Liver (tissue), 9 donors: Measurements from ENCODE around the gene GALNT9. TPM values are rescaled to one million over a fixed set of nuclear protein-coding genes. Genes with fewer than 3 reads are reported as not detected.

ENCODE experiments used
- DNase-seq: peaks from one replicate; pipeline ENCODE4 v3.0.0-alpha.2; 2017; ENCODE audit warnings: low spot score
- H3K27ac ChIP-seq, 2 donors: one replicate each; pipeline ENCODE4 v1.7.0; 2013; ENCODE audit warnings: inconsistent platforms in 2 of 2, low read length in 2 of 2, control low read depth in 1 of 2, low read depth in 1 of 2, mild to moderate bottlenecking in 1 of 2
- H3K27me3 ChIP-seq, 4 donors: one replicate each; pipeline versions ENCODE4 v1.6.1 to v1.7.0; 2013; ENCODE audit warnings: low read length in 3 of 4, inconsistent platforms in 1 of 4, mild to moderate bottlenecking in 1 of 4, moderate library complexity in 1 of 4; ENCODE audit not compliant: control insufficient read depth in 4 of 4, insufficient read depth in 4 of 4
- H3K36me3 ChIP-seq, 4 donors: one replicate each; pipeline versions ENCODE4 v1.6.1 to v1.7.0; 2013; ENCODE audit warnings: low read length in 3 of 4, mild to moderate bottlenecking in 3 of 4, low read depth in 1 of 4, moderate library complexity in 1 of 4; ENCODE audit not compliant: control insufficient read depth in 4 of 4, insufficient read depth in 3 of 4
- H3K4me1 ChIP-seq, 4 donors: one replicate each; pipeline versions ENCODE4 v1.6.1 to v1.7.0; 2013; ENCODE audit warnings: low read length in 3 of 4, mild to moderate bottlenecking in 3 of 4, moderate library complexity in 1 of 4; ENCODE audit not compliant: control insufficient read depth in 4 of 4, insufficient read depth in 4 of 4
- H3K4me3 ChIP-seq, 3 donors: one replicate each; pipeline versions ENCODE4 v1.6.1 to v1.7.0; 2013; ENCODE audit warnings: low read length in 3 of 3, control low read depth in 1 of 3, low read depth in 1 of 3, mild to moderate bottlenecking in 1 of 3
- H3K9ac ChIP-seq, 2 donors: one replicate each; pipeline ENCODE4 v1.7.0; 2013; ENCODE audit warnings: low read length in 2 of 2, mild to moderate bottlenecking in 2 of 2, moderate library complexity in 2 of 2, control low read depth in 1 of 2, low read depth in 1 of 2
- H3K9me3 ChIP-seq, 4 donors: one replicate each; pipeline versions ENCODE4 v1.6.1 to v1.7.0; 2013; ENCODE audit warnings: low read length in 3 of 4; ENCODE audit not compliant: control insufficient read depth in 4 of 4
- EGR1 ChIP-seq, 2 donors: IDR thresholded peaks; 2 replicates each; pipeline ENCODE4 v1.6.1; 2016 to 2018; ENCODE audit warnings: antibody characterized with exemption in 2 of 2, low read depth in 2 of 2
- FOXA1 ChIP-seq: IDR thresholded peaks from 2 replicates; pipeline ENCODE4 v1.6.1; 2016; ENCODE audit warnings: antibody characterized with exemption
- GABPA ChIP-seq, 2 donors: IDR thresholded peaks in 1 of 2; conservative IDR thresholded peaks in 1 of 2; 2 replicates each; pipeline ENCODE4 v1.6.1; 2016; ENCODE audit warnings: antibody characterized with exemption in 2 of 2, mild to moderate bottlenecking in 1 of 2, moderate library complexity in 1 of 2
- HNF4A ChIP-seq, 2 donors: conservative IDR thresholded peaks; 2 replicates each; pipeline ENCODE4 v1.6.1; 2016; ENCODE audit warnings: antibody characterized with exemption in 2 of 2, mild to moderate bottlenecking in 2 of 2
- HNF4G ChIP-seq: IDR thresholded peaks from 2 replicates; pipeline ENCODE4 v1.6.1; 2016; ENCODE audit warnings: antibody characterized with exemption
- RAD21 ChIP-seq, 2 donors: IDR thresholded peaks; 2 replicates each; pipeline ENCODE4 v1.6.1; 2016; ENCODE audit warnings: antibody characterized with exemption in 2 of 2, mild to moderate bottlenecking in 2 of 2
- REST ChIP-seq: IDR thresholded peaks from 2 replicates; pipeline ENCODE4 v1.6.1; 2016; ENCODE audit warnings: antibody characterized with exemption, mild to moderate bottlenecking
- RXRA ChIP-seq, 2 donors: IDR thresholded peaks; 2 replicates each; pipeline ENCODE4 v1.6.1; 2017 to 2018; ENCODE audit warnings: antibody characterized with exemption in 2 of 2, mild to moderate bottlenecking in 1 of 2
- TAF1 ChIP-seq: conservative IDR thresholded peaks from 2 replicates; pipeline ENCODE4 v1.6.1; 2016; ENCODE audit warnings: antibody characterized with exemption, mild to moderate bottlenecking
- YY1 ChIP-seq: IDR thresholded peaks from 2 replicates; pipeline ENCODE4 v1.6.1; 2016; ENCODE audit warnings: antibody characterized with exemption, mild to moderate bottlenecking
- WGBS: extraction: QIAGEN DNeasy Blood & Tissue Kit; methylation state at CpG from one replicate; pipeline ENCODE4 v1.1.7; 2013; 5-methylcytosine and 5-hydroxymethylcytosine counted together
- polyA plus RNA-seq, 2 donors: library from polyadenylated mRNA; stranded (reverse) in 1 of 2; unstranded in 1 of 2; fragments of 200-250 nt in 1 of 2; fragments of >200 nt in 1 of 2; fragmentation: Nextera tagmentation in 1 of 2; extraction: Ambion mirVana in 1 of 2; gene quantifications; one replicate each; pipeline versions ENCODE4 v1.2.1 to v1.2.3, GENCODE V29; 2013 to 2015
- total RNA-seq, 2 donors: library from RNA; depleted of rRNA; stranded (reverse); fragments of >200 nt; gene quantifications; one replicate each; pipeline ENCODE4 v1.2.3, GENCODE V29; 2014
- TF ChIP-seq, protein P1 (sequence below): fragments of 150-350 bp; IDR thresholded peaks from 2 replicates; pipeline ENCODE4 v1.5.1; 2017; ENCODE audit warnings: improper control_type of control experiment, low read depth, low read length; ENCODE audit not compliant: missing input control
- TF ChIP-seq, protein P2 (sequence below): IDR thresholded peaks from 2 replicates; pipeline ENCODE4 v1.6.1; 2016; ENCODE audit warnings: antibody characterized with exemption
- TF ChIP-seq, protein P3 (sequence below): IDR thresholded peaks from 2 replicates; pipeline ENCODE4 v1.6.1; 2016; ENCODE audit warnings: antibody characterized with exemption
- TF ChIP-seq, protein P4 (sequence below): IDR thresholded peaks from 2 replicates; pipeline ENCODE4 v1.6.1; 2016; ENCODE audit warnings: antibody characterized with exemption
- donor health status: healthy.
- donor health status: healthy.
- donor health status: healthy.
- donor health status: healthy.
- donor health status: healthy.

Gene GALNT9
- total and polyA plus RNA-seq, 4 donors: 0.05 to 0.25 (median 0.09) TPM; not detected in 1

GRCh38 chr12:132214891-132215290 is 114.5 kb downstream of the GALNT9 start:
- no peak for DNase-seq
- WGBS: 71% methylated on average over 22 of the region's 22 CpGs
- TF ChIP-seq EGR1 (IDR thresholded peaks at IDR 0.05; ENCODE audit: low read depth in 2 of 2) (no peak), RAD21 (IDR thresholded peaks at IDR 0.05) (no peak), FOXA1 (no peak), RXRA (IDR thresholded peaks at IDR 0.05) (no peak), HNF4G (no peak), HNF4A (conservative IDR thresholded peaks at IDR 0.05) (no peak), TAF1 (no peak), GABPA (IDR thresholded peaks at IDR 0.05 in 1 of 2, conservative IDR thresholded peaks at IDR 0.05 in 1 of 2) (no peak)
- TF ChIP-seq, protein P1, sequence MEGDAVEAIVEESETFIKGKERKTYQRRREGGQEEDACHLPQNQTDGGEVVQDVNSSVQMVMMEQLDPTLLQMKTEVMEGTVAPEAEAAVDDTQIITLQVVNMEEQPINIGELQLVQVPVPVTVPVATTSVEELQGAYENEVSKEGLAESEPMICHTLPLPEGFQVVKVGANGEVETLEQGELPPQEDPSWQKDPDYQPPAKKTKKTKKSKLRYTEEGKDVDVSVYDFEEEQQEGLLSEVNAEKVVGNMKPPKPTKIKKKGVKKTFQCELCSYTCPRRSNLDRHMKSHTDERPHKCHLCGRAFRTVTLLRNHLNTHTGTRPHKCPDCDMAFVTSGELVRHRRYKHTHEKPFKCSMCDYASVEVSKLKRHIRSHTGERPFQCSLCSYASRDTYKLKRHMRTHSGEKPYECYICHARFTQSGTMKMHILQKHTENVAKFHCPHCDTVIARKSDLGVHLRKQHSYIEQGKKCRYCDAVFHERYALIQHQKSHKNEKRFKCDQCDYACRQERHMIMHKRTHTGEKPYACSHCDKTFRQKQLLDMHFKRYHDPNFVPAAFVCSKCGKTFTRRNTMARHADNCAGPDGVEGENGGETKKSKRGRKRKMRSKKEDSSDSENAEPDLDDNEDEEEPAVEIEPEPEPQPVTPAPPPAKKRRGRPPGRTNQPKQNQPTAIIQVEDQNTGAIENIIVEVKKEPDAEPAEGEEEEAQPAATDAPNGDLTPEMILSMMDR: no peak
- TF ChIP-seq, protein P2, sequence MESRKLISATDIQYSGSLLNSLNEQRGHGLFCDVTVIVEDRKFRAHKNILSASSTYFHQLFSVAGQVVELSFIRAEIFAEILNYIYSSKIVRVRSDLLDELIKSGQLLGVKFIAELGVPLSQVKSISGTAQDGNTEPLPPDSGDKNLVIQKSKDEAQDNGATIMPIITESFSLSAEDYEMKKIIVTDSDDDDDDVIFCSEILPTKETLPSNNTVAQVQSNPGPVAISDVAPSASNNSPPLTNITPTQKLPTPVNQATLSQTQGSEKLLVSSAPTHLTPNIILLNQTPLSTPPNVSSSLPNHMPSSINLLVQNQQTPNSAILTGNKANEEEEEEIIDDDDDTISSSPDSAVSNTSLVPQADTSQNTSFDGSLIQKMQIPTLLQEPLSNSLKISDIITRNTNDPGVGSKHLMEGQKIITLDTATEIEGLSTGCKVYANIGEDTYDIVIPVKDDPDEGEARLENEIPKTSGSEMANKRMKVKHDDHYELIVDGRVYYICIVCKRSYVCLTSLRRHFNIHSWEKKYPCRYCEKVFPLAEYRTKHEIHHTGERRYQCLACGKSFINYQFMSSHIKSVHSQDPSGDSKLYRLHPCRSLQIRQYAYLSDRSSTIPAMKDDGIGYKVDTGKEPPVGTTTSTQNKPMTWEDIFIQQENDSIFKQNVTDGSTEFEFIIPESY: no peak
- TF ChIP-seq, protein P3, sequence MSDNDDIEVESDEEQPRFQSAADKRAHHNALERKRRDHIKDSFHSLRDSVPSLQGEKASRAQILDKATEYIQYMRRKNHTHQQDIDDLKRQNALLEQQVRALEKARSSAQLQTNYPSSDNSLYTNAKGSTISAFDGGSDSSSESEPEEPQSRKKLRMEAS: no peak
- Histone ChIP-seq H3K36me3 (no peaks in the 10 kb centered on the region), H3K4me1 (no peaks in the 10 kb centered on the region), H3K27ac (no peak overlapping the region), H3K9ac (no peak overlapping the region), H3K9me3 (no peaks in the 10 kb centered on the region), H3K27me3 (no peaks in the 10 kb centered on the region), H3K4me3 (no peak overlapping the region)

GRCh38 chr12:132214161-132214476 is 115.3 kb downstream of the GALNT9 start:
- H3K27me3 ChIP-seq: no peaks in the 10 kb centered on the region
- 80% methylated on average over 13 of the region's 13 CpGs for WGBS
- no peaks in the 10 kb centered on the region for H3K4me1 ChIP-seq
- no peak overlapping the region for H3K27ac ChIP-seq
- no peaks in the 10 kb centered on the region for H3K36me3 ChIP-seq
- TF ChIP-seq YY1 (no peak), REST (no peak), RAD21 (IDR thresholded peaks at IDR 0.05) (no peak), EGR1 (IDR thresholded peaks at IDR 0.05; ENCODE audit: low read depth in 2 of 2) (no peak)
- TF ChIP-seq, protein P2: no peak
- TF ChIP-seq, protein P4, sequence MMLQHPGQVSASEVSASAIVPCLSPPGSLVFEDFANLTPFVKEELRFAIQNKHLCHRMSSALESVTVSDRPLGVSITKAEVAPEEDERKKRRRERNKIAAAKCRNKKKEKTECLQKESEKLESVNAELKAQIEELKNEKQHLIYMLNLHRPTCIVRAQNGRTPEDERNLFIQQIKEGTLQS: no peak
- DNase-seq: no peak
- no peak overlapping the region for H3K9ac ChIP-seq
- H3K9me3 ChIP-seq: no peaks in the 10 kb centered on the region
- H3K4me3 ChIP-seq: no peak overlapping the region
